Fibroblast of pulmonary artery (primary cell): ENCODE results near the gene MAMDC2.
A peak's percentile ranks its signal among the peaks of the same experiment; 100 is the strongest.

Experiments
- DNase-seq: peaks from one replicate; pipeline ENCODE4 v3.0.0-alpha.2; 2010; ENCODE audit warnings: low read depth
- H3K4me3 ChIP-seq: replicated peaks from 2 replicates; pipeline ENCODE4 v1.5.1; 2011; ENCODE audit warnings: low read depth, mild to moderate bottlenecking, control low read depth, low read length, moderate library complexity
- CTCF ChIP-seq: IDR thresholded peaks from 2 replicates; pipeline ENCODE4 v1.5.1; 2011; ENCODE audit warnings: mild to moderate bottlenecking, control low read depth, low read length, inconsistent platforms; ENCODE audit errors: missing control alignments

MAMDC2 gene

GRCh38 chr9:70135176-70135575 lies 91.5 kb downstream of the MAMDC2 start:
- DNase-seq: no peak
- no peak overlapping the region for H3K4me3 ChIP-seq
- no peak for TF ChIP-seq CTCF

GRCh38 chr9:70136632-70137031 lies 93.0 kb downstream of the MAMDC2 start:
- no peak for TF ChIP-seq CTCF
- peak; percentile 59 for DNase-seq
- H3K4me3 ChIP-seq: no peak overlapping the region

- TF ChIP-seq CTCF: no peak
- DNase-seq: no peak
- no peak overlapping the region for H3K4me3 ChIP-seq
Measured at GRCh38 chr9:70137577-70137976, 93.9 kb downstream of the MAMDC2 start.

GRCh38 chr9:70142101-70142500 lies 98.5 kb downstream of the MAMDC2 start:
- TF ChIP-seq CTCF: no peak
- no peak for DNase-seq

GRCh38 chr9:70143394-70144130 lies 99.9 kb downstream of the MAMDC2 start:
- no peak overlapping the region for H3K4me3 ChIP-seq
- TF ChIP-seq CTCF: no peak
- DNase-seq: no peak

More at GRCh38 chr9:70142101-70142500, 98.5 kb downstream of the MAMDC2 start:
- no peak overlapping the region for H3K4me3 ChIP-seq

GRCh38 chr9:70144131-70144503 lies 100.5 kb downstream of the MAMDC2 start:
- H3K4me3 ChIP-seq: no peak overlapping the region
- TF ChIP-seq CTCF: no peak
- no peak for DNase-seq

GRCh38 chr9:70145981-70146380 lies 102.3 kb downstream of the MAMDC2 start:
- no peak for DNase-seq

More at GRCh38 chr9:70145981-70146380, 102.3 kb downstream of the MAMDC2 start:
- TF ChIP-seq CTCF: no peak
- no peak overlapping the region for H3K4me3 ChIP-seq
